Tibial nerve (tissue), 4 donors: ENCODE results near the gene WNT3A. TPM values are rescaled to one million over a fixed set of nuclear protein-coding genes. Genes with fewer than 3 reads are reported as not detected.

ENCODE experiments used
- DNase-seq, 2 donors: peaks; one replicate each; pipeline ENCODE4 v3.0.0-alpha.2; 2019; ENCODE audit warnings: low spot score in 2 of 2
- H3K27ac ChIP-seq, 4 donors: fragments of 200-600 bp; sonication (generic) in 3 of 4; one replicate each; pipeline ENCODE4 v1.5.1; 2017 to 2019; ENCODE audit warnings: mild to moderate bottlenecking in 1 of 4
- H3K27me3 ChIP-seq, 2 donors: fragments of 200-600 bp; sonication (generic) in 1 of 2; one replicate each; pipeline versions ENCODE4 v1.5.1 to v1.6.0; 2017 to 2019
- H3K36me3 ChIP-seq, 3 donors: fragments of 200-600 bp; sonication (generic); one replicate each; pipeline ENCODE4 v1.5.1; 2018 to 2019
- H3K4me1 ChIP-seq, 4 donors: fragments of 200-600 bp; sonication (generic) in 3 of 4; one replicate each; pipeline ENCODE4 v1.5.1; 2017 to 2019
- H3K4me3 ChIP-seq, 4 donors: fragments of 200-600 bp; sonication (generic) in 3 of 4; one replicate each; pipeline ENCODE4 v1.5.1; 2017 to 2019; ENCODE audit warnings: mild to moderate bottlenecking in 1 of 4, moderate library complexity in 1 of 4
- H3K9me3 ChIP-seq, 4 donors: fragments of 200-600 bp; sonication (generic) in 3 of 4; one replicate each; pipeline ENCODE4 v1.5.1; 2017 to 2019
- CTCF ChIP-seq, 5 experiments: fragments of 200-600 bp in 3 of 5; fragments of 450-650 bp in 2 of 5; sonication (generic) in 3 of 5; IDR thresholded peaks; one replicate each; pipeline ENCODE4 v1.5.1; 2016 to 2019; ENCODE audit warnings: antibody characterized with exemption in 5 of 5, mild to moderate bottlenecking in 3 of 5, moderate library complexity in 2 of 5
- EP300 ChIP-seq, 2 donors: sonication (generic); formaldehyde crosslinking; IDR thresholded peaks; one replicate each; pipeline ENCODE4 v1.6.1; 2017; ENCODE audit warnings: antibody characterized with exemption in 2 of 2, mild to moderate bottlenecking in 1 of 2
- POLR2A ChIP-seq, 2 donors: fragments of 450-650 bp; IDR thresholded peaks; one replicate each; pipeline ENCODE4 v1.6.1; 2017; ENCODE audit warnings: antibody characterized with exemption in 2 of 2, mild to moderate bottlenecking in 2 of 2, moderate library complexity in 2 of 2
- WGBS, 2 donors: methylation state at CpG; one replicate each; pipeline ENCODE4 v1.1.5; 2018; 5-methylcytosine and 5-hydroxymethylcytosine counted together
- total RNA-seq, 4 donors: library from RNA; depleted of rRNA; stranded (reverse); fragments of >200 nt; gene quantifications; one replicate each; pipeline ENCODE4 v1.1.0, GENCODE V29; 2016

WNT3A gene
- total RNA-seq, 4 donors from 2014 or later = not detected

GRCh38 chr1:228004331-228004855 is 2.4 kb upstream of the WNT3A start:
- WGBS, 2 donors = 15 to 25% methylated on average over 4 to 11 of the region's 12 CpGs
- H3K27me3 ChIP-seq = peaks cover 0 to 65% of the 10 kb centered on the region in 2 donors
- H3K36me3 ChIP-seq = no peaks in the 10 kb centered on the region
- TF ChIP-seq EP300 (IDR thresholded peaks at IDR 0.05) (no peak), CTCF (IDR thresholded peaks at IDR 0.05) (no peak), POLR2A (IDR thresholded peaks at IDR 0.05) (no peak)
- DNase-seq = no peak
- peaks cover 0 to 30% (median 0%) of the 10 kb centered on the region in 4 donors for H3K4me1 ChIP-seq
- no peak overlapping the region for H3K4me3 ChIP-seq
- H3K27ac ChIP-seq = no peak overlapping the region
- no peaks in the 10 kb centered on the region for H3K9me3 ChIP-seq

- Histone ChIP-seq H3K4me3 (no peak overlapping the region), H3K27me3 (peaks cover 0 to 68% of the 10 kb centered on the region in 2 donors), H3K4me1 (peaks cover 0 to 30% (median 0%) of the 10 kb centered on the region in 4 donors), H3K27ac (no peak overlapping the region), H3K36me3 (no peaks in the 10 kb centered on the region), H3K9me3 (no peaks in the 10 kb centered on the region)
- DNase-seq = no peak
- TF ChIP-seq EP300 (IDR thresholded peaks at IDR 0.05) (no peak), CTCF (IDR thresholded peaks at IDR 0.05) (no peak), POLR2A (IDR thresholded peaks at IDR 0.05) (no peak)
- WGBS, 2 donors = 10 to 13% methylated on average over 19 of the region's 19 CpGs
These were observed 1.8 kb upstream of the WNT3A start for GRCh38 chr1:228004856-228005462.

- peaks cover 0 to 30% (median 0%) of the 10 kb centered on the region in 4 donors for H3K4me1 ChIP-seq
- H3K27me3 ChIP-seq = peaks cover 0 to 68% of the 10 kb centered on the region in 2 donors
- no peaks in the 10 kb centered on the region for H3K9me3 ChIP-seq
- TF ChIP-seq EP300 (IDR thresholded peaks at IDR 0.05) = no peak
- no peak for TF ChIP-seq POLR2A (IDR thresholded peaks at IDR 0.05)
- no peak for TF ChIP-seq CTCF (IDR thresholded peaks at IDR 0.05)
- WGBS, 2 donors = 3 to 4% methylated on average over 4 to 6 of the region's 13 CpGs
- H3K36me3 ChIP-seq = no peaks in the 10 kb centered on the region
- H3K27ac ChIP-seq = no peak overlapping the region
- no peak overlapping the region for H3K4me3 ChIP-seq
- DNase-seq = no peak
These were observed 1.2 kb upstream of the WNT3A start for GRCh38 chr1:228005511-228006033.

GRCh38 chr1:228006034-228006785 is 588 bp upstream of the WNT3A start:
- no peak for DNase-seq
- Histone ChIP-seq H3K36me3 (no peaks in the 10 kb centered on the region), H3K27ac (no peak overlapping the region), H3K4me3 (no peak overlapping the region), H3K27me3 (peaks cover 0 to 68% of the 10 kb centered on the region in 2 donors), H3K4me1 (peaks cover 0 to 30% (median 0%) of the 10 kb centered on the region in 4 donors), H3K9me3 (no peaks in the 10 kb centered on the region)
- TF ChIP-seq EP300 (IDR thresholded peaks at IDR 0.05) = no peak
- TF ChIP-seq CTCF (IDR thresholded peaks at IDR 0.05) = no peak
- no peak for TF ChIP-seq POLR2A (IDR thresholded peaks at IDR 0.05)
- 7 to 9% methylated on average over 7 to 18 of the region's 52 CpGs for WGBS, 2 donors
